ENCODE data around the gene CAMKMT.

GRCh38 chr2:44354761-44355160 is 7.0 kb upstream of the CAMKMT start:
- TF ChIP-seq POLR2AphosphoS5 (IDR thresholded peaks at IDR 0.05): no peak
- no peak for TF ChIP-seq CTCF (IDR thresholded peaks at IDR 0.05)
- TF ChIP-seq POLR2A (IDR thresholded peaks at IDR 0.05): no peak
